ENCODE results near the gene SAMD13. TPM values are rescaled to one million over a fixed set of nuclear protein-coding genes. Genes with fewer than 3 reads are reported as not detected.
A peak's percentile ranks its signal among the peaks of the same experiment; 100 is the strongest.

Gene SAMD13
- polyA plus RNA-seq, 4 donors = 2.2 to 6.2 (median 4.6) TPM

GRCh38 chr1:84363622-84364021 is 62.1 kb downstream of the SAMD13 start:
- WGBS, 3 donors = 83 to 93% (median 91%) methylated on average over 5 of the region's 5 CpGs
- no peaks in the 10 kb centered on the region for H3K27me3 ChIP-seq (ENCODE audit: control insufficient read depth in 3 of 3, insufficient read depth in 3 of 3, low read length in 3 of 3)
- H3K27ac ChIP-seq (ENCODE audit: low read depth in 1 of 3, low read length in 2 of 3) = no peak overlapping the region
- FAIRE-seq = no peak
- no peaks in the 10 kb centered on the region for H3K36me3 ChIP-seq (ENCODE audit: control insufficient read depth in 3 of 3, insufficient read depth in 2 of 3, low read depth in 1 of 3, low read length in 3 of 3)
- no peak for DNase-seq
- peaks cover 0 to 10% of the 10 kb centered on the region in 2 donors for H3K9me3 ChIP-seq (ENCODE audit: control insufficient read depth in 2 of 2, insufficient read depth in 1 of 2, low read depth in 1 of 2, low read length in 1 of 2)
- peaks cover 2 to 8% (median 2%) of the 10 kb centered on the region in 3 donors for H3K4me1 ChIP-seq (ENCODE audit: control insufficient read depth in 3 of 3, insufficient read depth in 2 of 3, low read depth in 1 of 3, low read length in 2 of 3)
- H3K4me3 ChIP-seq (ENCODE audit: low read depth in 1 of 3, low read length in 3 of 3) = no peak overlapping the region

- Histone ChIP-seq H3K27me3 (ENCODE audit: control insufficient read depth in 3 of 3, insufficient read depth in 3 of 3, low read length in 3 of 3) (no peaks in the 10 kb centered on the region), H3K36me3 (ENCODE audit: control insufficient read depth in 3 of 3, insufficient read depth in 2 of 3, low read depth in 1 of 3, low read length in 3 of 3) (no peaks in the 10 kb centered on the region), H3K9me3 (ENCODE audit: control insufficient read depth in 2 of 2, insufficient read depth in 1 of 2, low read depth in 1 of 2, low read length in 1 of 2) (peaks cover 0 to 12% of the 10 kb centered on the region in 2 donors), H3K4me1 (ENCODE audit: control insufficient read depth in 3 of 3, insufficient read depth in 2 of 3, low read depth in 1 of 3, low read length in 2 of 3) (peaks cover 2 to 8% (median 2%) of the 10 kb centered on the region in 3 donors), H3K4me3 (ENCODE audit: low read depth in 1 of 3, low read length in 3 of 3) (no peak overlapping the region), H3K27ac (ENCODE audit: low read depth in 1 of 3, low read length in 2 of 3) (peak overlapping the region; percentile 56 to 81 (median 72))
- DNase-seq (peak; percentile 63 to 95), FAIRE-seq (peak; percentile 53)
- 35 to 41% (median 38%) methylated on average over 3 of the region's 3 CpGs for WGBS, 3 donors
These were observed 64.0 kb downstream of the SAMD13 start for GRCh38 chr1:84365225-84366221.

GRCh38 chr1:84366786-84367185 is 65.3 kb downstream of the SAMD13 start:
- Histone ChIP-seq H3K4me3 (ENCODE audit: low read depth in 1 of 3, low read length in 3 of 3) (no peak overlapping the region), H3K27ac (ENCODE audit: low read depth in 1 of 3, low read length in 2 of 3) (no peak overlapping the region), H3K36me3 (ENCODE audit: control insufficient read depth in 3 of 3, insufficient read depth in 2 of 3, low read depth in 1 of 3, low read length in 3 of 3) (no peaks in the 10 kb centered on the region), H3K4me1 (ENCODE audit: control insufficient read depth in 3 of 3, insufficient read depth in 2 of 3, low read depth in 1 of 3, low read length in 2 of 3) (peaks cover 2 to 8% (median 2%) of the 10 kb centered on the region in 3 donors), H3K27me3 (ENCODE audit: control insufficient read depth in 3 of 3, insufficient read depth in 3 of 3, low read length in 3 of 3) (no peaks in the 10 kb centered on the region), H3K9me3 (ENCODE audit: control insufficient read depth in 2 of 2, insufficient read depth in 1 of 2, low read depth in 1 of 2, low read length in 1 of 2) (peaks cover 0 to 12% of the 10 kb centered on the region in 2 donors)
- WGBS, 3 donors = 86 to 98% (median 86%) methylated on average over 2 of the region's 2 CpGs
- no peak for DNase-seq
- FAIRE-seq = no peak

GRCh38 chr1:84367219-84367618 is 65.7 kb downstream of the SAMD13 start:
- no peak overlapping the region for H3K27ac ChIP-seq (ENCODE audit: low read depth in 1 of 3, low read length in 2 of 3)
- WGBS, 3 donors = 68 to 81% (median 77%) methylated on average over 1 of the region's 1 CpG

GRCh38 chr1:84368441-84368840 is 66.9 kb downstream of the SAMD13 start:
- Histone ChIP-seq H3K27me3 (ENCODE audit: control insufficient read depth in 3 of 3, insufficient read depth in 3 of 3, low read length in 3 of 3) (no peaks in the 10 kb centered on the region), H3K9me3 (ENCODE audit: control insufficient read depth in 2 of 2, insufficient read depth in 1 of 2, low read depth in 1 of 2, low read length in 1 of 2) (peaks cover 0 to 12% of the 10 kb centered on the region in 2 donors), H3K36me3 (ENCODE audit: control insufficient read depth in 3 of 3, insufficient read depth in 2 of 3, low read depth in 1 of 3, low read length in 3 of 3) (no peaks in the 10 kb centered on the region), H3K4me3 (ENCODE audit: low read depth in 1 of 3, low read length in 3 of 3) (no peak overlapping the region), H3K27ac (ENCODE audit: low read depth in 1 of 3, low read length in 2 of 3) (no peak overlapping the region), H3K4me1 (ENCODE audit: control insufficient read depth in 3 of 3, insufficient read depth in 2 of 3, low read depth in 1 of 3, low read length in 2 of 3) (peaks cover 2 to 8% (median 2%) of the 10 kb centered on the region in 3 donors)
- FAIRE-seq (no peak), DNase-seq (no peak)
- WGBS, 3 donors = 95 to 98% (median 96%) methylated on average over 5 of the region's 5 CpGs

More at GRCh38 chr1:84367219-84367618, 65.7 kb downstream of the SAMD13 start:
- Histone ChIP-seq H3K4me3 (ENCODE audit: low read depth in 1 of 3, low read length in 3 of 3) (no peak overlapping the region), H3K36me3 (ENCODE audit: control insufficient read depth in 3 of 3, insufficient read depth in 2 of 3, low read depth in 1 of 3, low read length in 3 of 3) (no peaks in the 10 kb centered on the region), H3K27me3 (ENCODE audit: control insufficient read depth in 3 of 3, insufficient read depth in 3 of 3, low read length in 3 of 3) (no peaks in the 10 kb centered on the region), H3K9me3 (ENCODE audit: control insufficient read depth in 2 of 2, insufficient read depth in 1 of 2, low read depth in 1 of 2, low read length in 1 of 2) (peaks cover 0 to 12% of the 10 kb centered on the region in 2 donors), H3K4me1 (ENCODE audit: control insufficient read depth in 3 of 3, insufficient read depth in 2 of 3, low read depth in 1 of 3, low read length in 2 of 3) (peaks cover 2 to 8% (median 2%) of the 10 kb centered on the region in 3 donors)
- DNase-seq = no peak
- FAIRE-seq = no peak

- FAIRE-seq = no peak
- Histone ChIP-seq H3K27me3 (ENCODE audit: control insufficient read depth in 3 of 3, insufficient read depth in 3 of 3, low read length in 3 of 3) (no peaks in the 10 kb centered on the region), H3K36me3 (ENCODE audit: control insufficient read depth in 3 of 3, insufficient read depth in 2 of 3, low read depth in 1 of 3, low read length in 3 of 3) (no peaks in the 10 kb centered on the region), H3K4me1 (ENCODE audit: control insufficient read depth in 3 of 3, insufficient read depth in 2 of 3, low read depth in 1 of 3, low read length in 2 of 3) (peaks cover under 1 to 8% (median 2%) of the 10 kb centered on the region in 3 donors), H3K4me3 (ENCODE audit: low read depth in 1 of 3, low read length in 3 of 3) (no peak overlapping the region), H3K9me3 (ENCODE audit: control insufficient read depth in 2 of 2, insufficient read depth in 1 of 2, low read depth in 1 of 2, low read length in 1 of 2) (peaks cover 0 to 12% of the 10 kb centered on the region in 2 donors), H3K27ac (ENCODE audit: low read depth in 1 of 3, low read length in 2 of 3) (no peak overlapping the region)
- 81 to 97% (median 90%) methylated on average over 1 of the region's 1 CpG for WGBS, 3 donors
- DNase-seq = no peak
These were observed 68.8 kb downstream of the SAMD13 start for GRCh38 chr1:84370266-84370665.

- WGBS, 3 donors = 90 to 94% (median 94%) methylated on average over 4 of the region's 4 CpGs
- DNase-seq = no peak
- FAIRE-seq = no peak
- Histone ChIP-seq H3K4me1 (ENCODE audit: control insufficient read depth in 3 of 3, insufficient read depth in 2 of 3, low read depth in 1 of 3, low read length in 2 of 3) (peaks cover 0 to 6% (median 2%) of the 10 kb centered on the region in 3 donors), H3K4me3 (ENCODE audit: low read depth in 1 of 3, low read length in 3 of 3) (no peak overlapping the region), H3K27me3 (ENCODE audit: control insufficient read depth in 3 of 3, insufficient read depth in 3 of 3, low read length in 3 of 3) (no peaks in the 10 kb centered on the region), H3K27ac (ENCODE audit: low read depth in 1 of 3, low read length in 2 of 3) (no peak overlapping the region), H3K36me3 (ENCODE audit: control insufficient read depth in 3 of 3, insufficient read depth in 2 of 3, low read depth in 1 of 3, low read length in 3 of 3) (no peaks in the 10 kb centered on the region), H3K9me3 (ENCODE audit: control insufficient read depth in 2 of 2, insufficient read depth in 1 of 2, low read depth in 1 of 2, low read length in 1 of 2) (peaks cover 0 to 12% of the 10 kb centered on the region in 2 donors)
These were observed 69.4 kb downstream of the SAMD13 start for GRCh38 chr1:84370831-84371394.

GRCh38 chr1:84373436-84374141 is 72.1 kb downstream of the SAMD13 start:
- H3K9me3 ChIP-seq (ENCODE audit: control insufficient read depth in 2 of 2, insufficient read depth in 1 of 2, low read depth in 1 of 2, low read length in 1 of 2) = peaks cover 0 to 3% of the 10 kb centered on the region in 2 donors
- WGBS, 3 donors = 42 to 48% (median 47%) methylated on average over 2 of the region's 2 CpGs

More at GRCh38 chr1:84373436-84374141, 72.1 kb downstream of the SAMD13 start:
- H3K27ac ChIP-seq (ENCODE audit: low read depth in 1 of 3, low read length in 2 of 3) = no peak overlapping the region
- H3K4me1 ChIP-seq (ENCODE audit: control insufficient read depth in 3 of 3, insufficient read depth in 2 of 3, low read depth in 1 of 3, low read length in 2 of 3) = no peaks in the 10 kb centered on the region
- FAIRE-seq = no peak
- H3K4me3 ChIP-seq (ENCODE audit: low read depth in 1 of 3, low read length in 3 of 3) = no peak overlapping the region
- H3K36me3 ChIP-seq (ENCODE audit: control insufficient read depth in 3 of 3, insufficient read depth in 2 of 3, low read depth in 1 of 3, low read length in 3 of 3) = no peaks in the 10 kb centered on the region
- DNase-seq = no peak
- no peaks in the 10 kb centered on the region for H3K27me3 ChIP-seq (ENCODE audit: control insufficient read depth in 3 of 3, insufficient read depth in 3 of 3, low read length in 3 of 3)
